H1 (cell line): ENCODE data around the gene PDZD2. TPM values are rescaled to one million over a fixed set of nuclear protein-coding genes. Genes with fewer than 3 reads are reported as not detected.

ENCODE experiments used
- CTCF ChIA-PET: fragments of 300-600 bp; sonication (Branson Sonifier 250); formaldehyde crosslinking; loops from one replicate; lab custom pipeline; 2021; ENCODE audit not compliant: partially characterized antibody; lab: Charles Lee
- POLR2A ChIA-PET: fragments of 300-600 bp; sonication (Branson Sonifier 250); formaldehyde crosslinking; loops from one replicate; lab custom pipeline; 2021; ENCODE audit warnings: inconsistent platforms; ENCODE audit not compliant: partially characterized antibody; lab: Charles Lee
- DNase-seq, 2 experiments: peaks; one replicate each; pipeline versions ENCODE4 v3.0.0 to v3.0.0-alpha.2; 2010 to 2022; ENCODE audit warnings: low spot score in 2 of 2, low read depth in 1 of 2, mixed read lengths in 1 of 2
- FAIRE-seq: peaks from 2 replicates; lab custom pipeline; 2011; peaks lifted over from hg19 to GRCh38; lab: Jason Lieb, UNC
- H2AFZ ChIP-seq: 2 replicates; pipeline ENCODE4 v1.8.1; 2012; ENCODE audit warnings: low read length, inconsistent platforms
- H2AK5ac ChIP-seq: 2 replicates; pipeline ENCODE4 v1.6.1; 2013; ENCODE audit warnings: low read depth, low read length
- H2BK120ac ChIP-seq: replicated peaks from 2 replicates; pipeline ENCODE3; 2013; ENCODE audit warnings: low read depth, low read length, inconsistent platforms
- H2BK12ac ChIP-seq: 2 replicates; pipeline ENCODE4 v1.6.1; 2013; ENCODE audit warnings: low read depth, low read length
- H2BK15ac ChIP-seq: 2 replicates; pipeline ENCODE4 v1.6.1; 2013; ENCODE audit warnings: low read length
- H2BK20ac ChIP-seq: 2 replicates; pipeline ENCODE4 v1.6.1; 2013; ENCODE audit warnings: low read length
- H2BK5ac ChIP-seq: 2 replicates; pipeline ENCODE4 v1.6.1; 2013; ENCODE audit warnings: low read depth, low read length
- H3K14ac ChIP-seq: 2 replicates; pipeline ENCODE4 v1.6.1; 2013; ENCODE audit warnings: inconsistent platforms; ENCODE audit not compliant: insufficient read length
- H3K18ac ChIP-seq: 2 replicates; pipeline ENCODE4 v1.6.1; 2013; ENCODE audit warnings: low read length; ENCODE audit errors: extremely low read depth
- H3K23ac ChIP-seq: 2 replicates; pipeline ENCODE4 v1.6.1; 2013; ENCODE audit warnings: inconsistent platforms; ENCODE audit not compliant: insufficient read length
- H3K23me2 ChIP-seq: 2 replicates; pipeline ENCODE4 v1.6.1; 2013; ENCODE audit warnings: low read depth, low read length
- H3K27ac ChIP-seq: 2 replicates; pipeline ENCODE4 v1.6.1; 2011; ENCODE audit warnings: low read depth, low read length, inconsistent platforms
- H3K27me3 ChIP-seq, 4 experiments: replicated peaks in 1 of 4; 1 replicate in 1 of 4; 2 replicates in 3 of 4; pipeline versions ENCODE4 v1.6.1 to v1.8.1; 2011 to 2013; ENCODE audit warnings: low read length in 3 of 4, mild to moderate bottlenecking in 3 of 4, inconsistent platforms in 2 of 4, mixed read lengths in 2 of 4, moderate library complexity in 1 of 4; ENCODE audit not compliant: control insufficient read depth in 3 of 4, insufficient read depth in 3 of 4; ENCODE audit errors: extremely low read depth in 1 of 4
- H3K36me3 ChIP-seq, 4 experiments: 2 replicates each; pipeline versions ENCODE4 v1.6.1 to v1.8.1; 2011 to 2013; ENCODE audit warnings: mild to moderate bottlenecking in 4 of 4, low read length in 3 of 4, moderate library complexity in 2 of 4, control low read depth in 1 of 4, inconsistent platforms in 1 of 4; ENCODE audit not compliant: insufficient read depth in 4 of 4, control insufficient read depth in 2 of 4
- H3K4ac ChIP-seq: replicated peaks from 2 replicates; pipeline ENCODE3; 2013; ENCODE audit warnings: low read length, low read depth, mixed read lengths, inconsistent platforms; ENCODE audit not compliant: insufficient read length
- H3K4me1 ChIP-seq, 4 experiments: replicated peaks in 1 of 4; 1 replicate in 1 of 4; 2 replicates in 3 of 4; pipeline versions ENCODE4 v1.6.1 to v1.8.1; 2011 to 2013; ENCODE audit warnings: low read length in 3 of 4, inconsistent platforms in 2 of 4, mixed read lengths in 1 of 4; ENCODE audit not compliant: insufficient read depth in 4 of 4, control insufficient read depth in 3 of 4
- H3K4me2 ChIP-seq, 2 experiments: 2 replicates each; pipeline versions ENCODE4 v1.6.1 to v1.8.1; 2011 to 2013; ENCODE audit warnings: low read depth in 2 of 2, low read length in 2 of 2, control low read depth in 1 of 2, inconsistent platforms in 1 of 2, mild to moderate bottlenecking in 1 of 2; ENCODE audit not compliant: insufficient read depth in 1 of 2
- H3K4me3 ChIP-seq, 4 experiments: fragments of 200-600, 300-600 bp in 1 of 4; sonication (generic), shearing (Covaris generic), sonication (Bioruptor Twin) in 1 of 4; 2 replicates each; pipeline versions ENCODE4 v1.5.1 to v1.8.1; 2011 to 2016; ENCODE audit warnings: low read length in 4 of 4, low read depth in 3 of 4, control low read depth in 2 of 4, inconsistent platforms in 2 of 4, mild to moderate bottlenecking in 2 of 4, mixed read lengths in 1 of 4, moderate library complexity in 1 of 4; ENCODE audit not compliant: insufficient read depth in 2 of 4; ENCODE audit errors: extremely low read depth in 1 of 4
- H3K56ac ChIP-seq: replicated peaks from 2 replicates; pipeline ENCODE3; 2013; ENCODE audit warnings: low read depth, mild to moderate bottlenecking, mixed read lengths, low read length, inconsistent platforms; ENCODE audit not compliant: insufficient read length
- H3K79me1 ChIP-seq: 2 replicates; pipeline ENCODE4 v1.6.1; 2013; ENCODE audit warnings: low read depth, low read length, control low read depth
- H3K79me2 ChIP-seq, 2 experiments: 2 replicates each; pipeline versions ENCODE4 v1.6.1 to v1.8.1; 2012 to 2013; ENCODE audit warnings: low read length in 2 of 2, mild to moderate bottlenecking in 2 of 2, inconsistent platforms in 1 of 2; ENCODE audit not compliant: insufficient read depth in 2 of 2, control insufficient read depth in 1 of 2
- H3K9ac ChIP-seq, 4 experiments: replicated peaks in 1 of 4; 1 replicate in 1 of 4; 2 replicates in 3 of 4; pipeline versions ENCODE4 v1.6.1 to v1.8.1; 2011 to 2013; ENCODE audit warnings: low read depth in 3 of 4, low read length in 3 of 4, control low read depth in 2 of 4, mild to moderate bottlenecking in 2 of 4, moderate library complexity in 2 of 4, inconsistent platforms in 1 of 4; ENCODE audit errors: extremely low read depth in 1 of 4
- H3K9me3 ChIP-seq, 2 experiments: 2 replicates each; pipeline versions ENCODE4 v1.6.1 to v1.8.1; 2012 to 2013; ENCODE audit warnings: mild to moderate bottlenecking in 2 of 2, moderate library complexity in 2 of 2, control low read depth in 1 of 2, inconsistent platforms in 1 of 2, low read depth in 1 of 2, low read length in 1 of 2, mixed read lengths in 1 of 2; ENCODE audit not compliant: insufficient read depth in 2 of 2
- H4K20me1 ChIP-seq, 2 experiments: replicated peaks in 1 of 2; 2 replicates each; pipeline versions ENCODE3 to v1.8.1; 2011 to 2013; ENCODE audit warnings: inconsistent platforms in 2 of 2, low read length in 2 of 2, mild to moderate bottlenecking in 1 of 2; ENCODE audit not compliant: insufficient read depth in 2 of 2, control insufficient read depth in 1 of 2
- H4K5ac ChIP-seq: 2 replicates; pipeline ENCODE4 v1.6.1; 2013; ENCODE audit warnings: low read length, low read depth, mixed read lengths, inconsistent platforms; ENCODE audit not compliant: insufficient read length
- H4K8ac ChIP-seq: 2 replicates; pipeline ENCODE4 v1.8.0; 2013; ENCODE audit warnings: mild to moderate bottlenecking, moderate library complexity, low read length, inconsistent platforms; ENCODE audit not compliant: insufficient read depth; ENCODE audit errors: extremely low read depth
- H4K91ac ChIP-seq: replicated peaks from 2 replicates; pipeline ENCODE3; 2013; ENCODE audit warnings: low read length, mixed read lengths, inconsistent platforms; ENCODE audit not compliant: insufficient read length
- BACH1 ChIP-seq: IDR thresholded peaks from 2 replicates; pipeline ENCODE4 v1.6.1; 2012; ENCODE audit warnings: low read length, improper control_type of control experiment
- EP300 ChIP-seq, 2 experiments: IDR thresholded peaks; 1 replicate in 1 of 2; 2 replicates in 1 of 2; pipeline ENCODE4 v1.6.1; 2011 to 2012; ENCODE audit warnings: low read depth in 2 of 2, low read length in 2 of 2, mild to moderate bottlenecking in 2 of 2, borderline replicate concordance in 1 of 2, inconsistent platforms in 1 of 2, moderate library complexity in 1 of 2
- KDM1A ChIP-seq: fragments of 200-600, 300-600 bp; sonication (generic); IDR thresholded peaks from 2 replicates; pipeline ENCODE4 v1.7.1; 2016; ENCODE audit warnings: mild to moderate bottlenecking, low read length, borderline replicate concordance
- MAFK ChIP-seq: IDR thresholded peaks from 2 replicates; pipeline ENCODE4 v1.6.1; 2012; ENCODE audit warnings: low read depth, mild to moderate bottlenecking, improper control_type of control experiment, low read length
- NRF1 ChIP-seq: IDR thresholded peaks from 2 replicates; pipeline ENCODE4 v1.6.1; 2011; ENCODE audit warnings: mild to moderate bottlenecking, low read depth, low read length, improper control_type of control experiment
- RFX5 ChIP-seq: IDR thresholded peaks from 2 replicates; pipeline ENCODE4 v1.6.1; 2011; ENCODE audit warnings: low read depth, low read length, improper control_type of control experiment, borderline replicate concordance
- RNF2 ChIP-seq: fragments of 200-900, 300-1000 bp; sonication (generic); IDR thresholded peaks from 2 replicates; pipeline ENCODE4 v1.7.1; 2016; ENCODE audit warnings: borderline replicate concordance, low read depth, mild to moderate bottlenecking, antibody characterized with exemption, low read length; ENCODE audit not compliant: poor library complexity, severe bottlenecking; ENCODE audit errors: missing control alignments
- SP1 ChIP-seq: IDR thresholded peaks from 2 replicates; pipeline ENCODE4 v1.6.1; 2011; ENCODE audit warnings: low read depth, low read length
- TAF7 ChIP-seq: optimal IDR thresholded peaks from 2 replicates; pipeline ENCODE3; 2011; ENCODE audit warnings: low read depth, mild to moderate bottlenecking, inconsistent platforms, low read length, moderate library complexity, borderline replicate concordance
- TBP ChIP-seq: IDR thresholded peaks from 2 replicates; pipeline ENCODE4 v1.6.1; 2011; ENCODE audit warnings: low read depth, low read length, improper control_type of control experiment
- WGBS, 2 experiments: shearing (Covaris generic) in 1 of 2; methylation state at CpG; one replicate each; pipeline versions ENCODE4 v1.1.6 to v1.1.7; 2013 to 2015; ENCODE audit warnings: low lambda C conversion rate in 2 of 2, mixed read lengths in 2 of 2, inconsistent platforms in 1 of 2, low coverage in 1 of 2, missing lambda C conversion rate in 1 of 2; ENCODE audit not compliant: insufficient replicate concordance in 2 of 2, insufficient coverage in 1 of 2, insufficient read length in 1 of 2; ENCODE audit errors: extremely low coverage in 1 of 2, missing lambda C conversion rate in 1 of 2; 5-methylcytosine and 5-hydroxymethylcytosine counted together
- polyA plus RNA-seq, 7 experiments: library from polyadenylated mRNA; depleted of rRNA in 3 of 7; stranded (reverse) in 5 of 7; unstranded in 2 of 7; fragments of >200 nt in 5 of 7; fragments of 200-250 nt in 2 of 7; gene quantifications; 1 replicate in 5 of 7; 2 replicates in 1 of 7; 4 replicates in 1 of 7; pipeline versions ENCODE4 v1.2.1 to v1.2.3, GENCODE V29; 2011 to 2013; ENCODE audit warnings: missing spikeins in 2 of 7, mixed read lengths in 2 of 7
- total RNA-seq: library from RNA; stranded (reverse); fragmentation: NEBNext Ultra II Directional; extraction: Animal tissue kit (Norgen Biotek cat#: 25700); gene quantifications from 2 replicates; pipeline ENCODE4 v1.2.1, GENCODE V29; 2021
- TF ChIP-seq, protein P1 (sequence below): IDR thresholded peaks from 2 replicates; pipeline ENCODE4 v1.6.1; 2012; ENCODE audit warnings: inconsistent platforms

PDZD2 gene
- total and polyA plus RNA-seq, 2 of the 8 experiments (the other 6 are each of a cell fraction or from before 2014, with no cell fraction given) = 1.2 to 6.8 TPM

DNA sequence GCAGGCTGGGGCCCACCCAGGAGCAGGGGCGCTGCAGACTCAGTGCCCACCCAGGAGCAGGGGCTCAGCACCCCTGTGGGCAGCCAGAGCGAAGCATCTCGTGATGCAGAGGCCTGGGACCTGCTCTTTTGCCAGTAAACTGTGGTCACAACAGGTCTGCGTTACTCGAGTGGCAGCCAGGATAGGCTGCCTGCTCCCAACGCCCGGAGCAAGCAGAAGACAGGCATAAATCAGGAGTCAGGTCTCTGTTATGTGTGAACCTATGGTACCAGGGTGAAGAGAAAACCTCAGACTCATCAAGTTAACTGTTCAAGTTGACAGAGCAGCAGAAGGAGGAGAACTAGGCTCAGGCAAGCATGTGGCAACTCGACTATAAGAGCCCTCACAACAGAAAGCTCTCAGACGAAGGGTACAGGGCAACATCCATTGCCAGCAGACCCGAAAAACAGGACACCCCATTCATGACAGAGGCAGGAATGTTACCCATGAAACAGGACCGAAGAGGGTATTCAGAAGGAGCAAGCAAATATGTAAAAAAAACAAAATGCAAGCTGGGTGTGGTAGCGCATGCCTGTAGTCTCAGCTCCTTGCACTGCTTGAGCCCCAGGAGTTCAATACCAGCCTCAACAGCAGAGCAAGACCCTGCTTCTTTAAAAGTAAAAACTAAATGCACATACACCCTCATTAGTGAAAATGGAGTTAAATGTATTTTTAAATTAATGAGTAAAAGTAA is 463.5 kb downstream of the PDZD2 start:
- no peaks in the 10 kb centered on the region; a peak in 1 of 7 replicates for H3K27me3 ChIP-seq
- no peak overlapping the region for H4K8ac ChIP-seq
- H3K79me1 ChIP-seq = no peaks in the 10 kb centered on the region; the same call in 1 of the 2 replicates
- no peak overlapping the region for H2AK5ac ChIP-seq
- no peaks in the 10 kb centered on the region for H3K23me2 ChIP-seq
- ChIA-PET POLR2A (no interaction called here), CTCF (interaction anchor here (1.0 kb wide), 1 partner anchor 25 kb away, joined by 3 read pairs; no protein-coding TSS in a partner anchor)
- DNase-seq = peak in 1 of 2 experiments; percentile 24
- H3K14ac ChIP-seq = no peak overlapping the region
- peaks cover 5 to 58% (median 30%) of the 10 kb centered on the region in 4 experiments for H3K36me3 ChIP-seq
- no peak overlapping the region for H2BK20ac ChIP-seq
- no peaks in the 10 kb centered on the region for H3K4me1 ChIP-seq
- WGBS, 2 experiments = 89% methylated on average over 12 of the region's 12 CpGs; no CpG with 5 or more reads in 1 of the 2 experiments
- H3K4me3 ChIP-seq = no peak overlapping the region
- H3K23ac ChIP-seq = no peak overlapping the region
- no peak overlapping the region for H4K5ac ChIP-seq
- peaks cover 2 to 4% of the 10 kb centered on the region in 2 experiments for H4K20me1 ChIP-seq
- no peak overlapping the region for H3K56ac ChIP-seq
- no peak overlapping the region for H2BK120ac ChIP-seq
- no peak overlapping the region for H2BK12ac ChIP-seq
- peak overlapping the region in 1 of 4 experiments; percentile 39; a peak in 2 of 7 replicates for H3K9ac ChIP-seq
- no peak overlapping the region for H3K4ac ChIP-seq
- no peak overlapping the region for H4K91ac ChIP-seq
- no peak overlapping the region for H2AFZ ChIP-seq
- H3K27ac ChIP-seq = no peak overlapping the region
- no peak for FAIRE-seq
- H3K4me2 ChIP-seq = no peak overlapping the region
- H3K9me3 ChIP-seq = peaks cover 5 to 6% of the 10 kb centered on the region in 2 experiments
- H3K18ac ChIP-seq = no peak overlapping the region
- H2BK15ac ChIP-seq = no peak overlapping the region
- H3K79me2 ChIP-seq = no peaks in the 10 kb centered on the region
- H2BK5ac ChIP-seq = no peak overlapping the region
- TF ChIP-seq, protein P1, sequence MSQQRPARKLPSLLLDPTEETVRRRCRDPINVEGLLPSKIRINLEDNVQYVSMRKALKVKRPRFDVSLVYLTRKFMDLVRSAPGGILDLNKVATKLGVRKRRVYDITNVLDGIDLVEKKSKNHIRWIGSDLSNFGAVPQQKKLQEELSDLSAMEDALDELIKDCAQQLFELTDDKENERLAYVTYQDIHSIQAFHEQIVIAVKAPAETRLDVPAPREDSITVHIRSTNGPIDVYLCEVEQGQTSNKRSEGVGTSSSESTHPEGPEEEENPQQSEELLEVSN = no peak
- TF ChIP-seq MAFK (no peak), SP1 (no peak), BACH1 (no peak), KDM1A (no peak), EP300 (IDR thresholded peaks at IDR 0.05; ENCODE audit: borderline replicate concordance in 1 of 2, low read depth in 2 of 2, low read length in 2 of 2) (no peak), RFX5 (no peak), RNF2 (no peak), NRF1 (no peak), TBP (no peak), TAF7 (no peak)
